Brain pericyte (primary cell): ENCODE data around the gene MAPKBP1.

Source experiments
- DNase-seq: peaks from one replicate; pipeline ENCODE4 v3.0.0-alpha.2; 2012; ENCODE audit warnings: low read depth, low spot score

MAPKBP1 gene

GRCh38 chr15:41848631-41849030 lies 74.3 kb downstream of the MAPKBP1 start:
- DNase-seq, result no peak

- DNase-seq, result no peak
Observed at GRCh38 chr15:41849204-41849603, 74.9 kb downstream of the MAPKBP1 start.

- DNase-seq, result no peak
Observed at GRCh38 chr15:41849861-41850260, 75.6 kb downstream of the MAPKBP1 start.

- DNase-seq, result no peak
Observed at GRCh38 chr15:41850482-41851166, 76.3 kb downstream of the MAPKBP1 start.

GRCh38 chr15:41851167-41851523 lies 76.9 kb downstream of the MAPKBP1 start:
- DNase-seq, result no peak

- DNase-seq, result no peak
Observed at GRCh38 chr15:41851755-41852370, 77.6 kb downstream of the MAPKBP1 start.

GRCh38 chr15:41852736-41853590 lies 78.7 kb downstream of the MAPKBP1 start:
- no peak for DNase-seq

GRCh38 chr15:41853831-41854230 lies 79.5 kb downstream of the MAPKBP1 start:
- DNase-seq, result no peak

GRCh38 chr15:41854443-41854842 lies 80.2 kb downstream of the MAPKBP1 start:
- no peak for DNase-seq

- no peak for DNase-seq
Observed at GRCh38 chr15:41855261-41855961, 81.1 kb downstream of the MAPKBP1 start.

GRCh38 chr15:41856262-41856661 lies 82.0 kb downstream of the MAPKBP1 start:
- no peak for DNase-seq

- DNase-seq, result no peak
Observed at GRCh38 chr15:41856716-41857115, 82.4 kb downstream of the MAPKBP1 start.

GRCh38 chr15:41857316-41857715 lies 83.0 kb downstream of the MAPKBP1 start:
- DNase-seq, result no peak

GRCh38 chr15:41858756-41859155 lies 84.5 kb downstream of the MAPKBP1 start:
- no peak for DNase-seq

GRCh38 chr15:41860049-41860828 lies 86.0 kb downstream of the MAPKBP1 start:
- no peak for DNase-seq

GRCh38 chr15:41861736-41862356 lies 87.6 kb downstream of the MAPKBP1 start:
- DNase-seq, result no peak

GRCh38 chr15:41862515-41863116 lies 88.3 kb downstream of the MAPKBP1 start:
- DNase-seq, result no peak

GRCh38 chr15:41865490-41866055 lies 91.3 kb downstream of the MAPKBP1 start:
- no peak for DNase-seq

- no peak for DNase-seq
Observed at GRCh38 chr15:41866263-41866703, 92.0 kb downstream of the MAPKBP1 start.
